C4-2B (cell line): ENCODE data around the gene MACROD1.

Source experiments
- CTCF ChIP-seq: fragments of 450-650 bp; conservative IDR thresholded peaks from 2 replicates; pipeline ENCODE4 v1.5.1; 2017; ENCODE audit warnings: mild to moderate bottlenecking
- ZFX ChIP-seq: fragments of 450-650 bp; IDR thresholded peaks from 2 replicates; pipeline ENCODE4 v1.6.1; 2017

GRCh38 chr11:64115531-64116522, 50.1 kb downstream of the MACROD1 start:
- no peak for TF ChIP-seq CTCF
- no peak for TF ChIP-seq ZFX
